Measurements from ENCODE around the gene RAMP1. TPM values are rescaled to one million over a fixed set of nuclear protein-coding genes. Genes with fewer than 3 reads are reported as not detected.

RAMP1 gene
- total RNA-seq, 2 donors from 2014 or later: 2.7 to 27.2 TPM

GRCh38 chr2:237894396-237894979, 35.1 kb downstream of the RAMP1 start:
- no peak overlapping the region for H3K27ac ChIP-seq
- H3K9ac ChIP-seq (ENCODE audit: low read depth in 2 of 2, low read length in 2 of 2): no peak overlapping the region
- H3K36me3 ChIP-seq: no peaks in the 10 kb centered on the region
- no peaks in the 10 kb centered on the region for H3K4me1 ChIP-seq
- no peak for TF ChIP-seq CTCF (IDR thresholded peaks at IDR 0.05)
- DNase-seq: no peak
- H3K4me3 ChIP-seq: no peak overlapping the region
- intact Hi-C loops (cut with DNase I): no loop called here
- H3K9me3 ChIP-seq: no peaks in the 10 kb centered on the region
- H3K27me3 ChIP-seq: no peaks in the 10 kb centered on the region

- Histone ChIP-seq H3K27ac (no peak overlapping the region), H3K9me3 (no peaks in the 10 kb centered on the region), H3K9ac (ENCODE audit: low read depth in 2 of 2, low read length in 2 of 2) (no peak overlapping the region), H3K4me3 (no peak overlapping the region), H3K27me3 (no peaks in the 10 kb centered on the region), H3K4me1 (no peaks in the 10 kb centered on the region), H3K36me3 (no peaks in the 10 kb centered on the region)
- no peak for TF ChIP-seq CTCF (IDR thresholded peaks at IDR 0.05)
- no peak for DNase-seq
- intact Hi-C loops (cut with DNase I): no loop called here
Observed at GRCh38 chr2:237894986-237895543, 35.6 kb downstream of the RAMP1 start.

- Histone ChIP-seq H3K36me3 (no peaks in the 10 kb centered on the region), H3K9ac (ENCODE audit: low read depth in 2 of 2, low read length in 2 of 2) (peak overlapping the region in 1 of 2 donors; percentile 35), H3K9me3 (no peaks in the 10 kb centered on the region), H3K4me3 (no peak overlapping the region), H3K4me1 (no peaks in the 10 kb centered on the region), H3K27me3 (no peaks in the 10 kb centered on the region), H3K27ac (no peak overlapping the region)
- TF ChIP-seq CTCF (IDR thresholded peaks at IDR 0.05): no peak
- intact Hi-C loops (cut with DNase I): no loop called here
- no peak for DNase-seq
Observed at GRCh38 chr2:237895544-237896506, 36.4 kb downstream of the RAMP1 start.

- no peak for DNase-seq
- H3K36me3 ChIP-seq: no peaks in the 10 kb centered on the region
Observed at GRCh38 chr2:237896507-237896892, 37.1 kb downstream of the RAMP1 start.

More at GRCh38 chr2:237896507-237896892, 37.1 kb downstream of the RAMP1 start:
- no peak overlapping the region for H3K9ac ChIP-seq (ENCODE audit: low read depth in 2 of 2, low read length in 2 of 2)
- no peak overlapping the region for H3K4me3 ChIP-seq
- H3K9me3 ChIP-seq: no peaks in the 10 kb centered on the region
- no peaks in the 10 kb centered on the region for H3K4me1 ChIP-seq
- no peak for TF ChIP-seq CTCF (IDR thresholded peaks at IDR 0.05)
- intact Hi-C loops (cut with DNase I): no loop called here
- H3K27ac ChIP-seq: no peak overlapping the region
- no peaks in the 10 kb centered on the region for H3K27me3 ChIP-seq
